SKM-1 treated with dmso at 0.1 percent for 144 hours (cell line): ENCODE measurements around the gene POM121L2.
A peak's percentile ranks its signal among the peaks of the same experiment; 100 is the strongest.
"Not testable (repeated sequence)": the region's sequence is repeated elsewhere in the genome, so short reads cannot be mapped to it uniquely, and the experiment has no call there.

ENCODE experiments used
- DNase-seq: peaks from one replicate; lab custom pipeline; 2025; ENCODE audit not compliant: unreplicated experiment; lab: John Stamatoyannopoulos, UW

POM121L2 gene

GRCh38 chr6:27294409-27294808 is 17.7 kb downstream of the POM121L2 start:
- DNase-seq = no peak

- DNase-seq = no peak
Measured at GRCh38 chr6:27293436-27294098, 18.5 kb downstream of the POM121L2 start.

- DNase-seq = no peak
Measured at GRCh38 chr6:27290850-27291208, 21.2 kb downstream of the POM121L2 start.

- DNase-seq = no peak
Measured at GRCh38 chr6:27290065-27290849, 21.8 kb downstream of the POM121L2 start.

DNA sequence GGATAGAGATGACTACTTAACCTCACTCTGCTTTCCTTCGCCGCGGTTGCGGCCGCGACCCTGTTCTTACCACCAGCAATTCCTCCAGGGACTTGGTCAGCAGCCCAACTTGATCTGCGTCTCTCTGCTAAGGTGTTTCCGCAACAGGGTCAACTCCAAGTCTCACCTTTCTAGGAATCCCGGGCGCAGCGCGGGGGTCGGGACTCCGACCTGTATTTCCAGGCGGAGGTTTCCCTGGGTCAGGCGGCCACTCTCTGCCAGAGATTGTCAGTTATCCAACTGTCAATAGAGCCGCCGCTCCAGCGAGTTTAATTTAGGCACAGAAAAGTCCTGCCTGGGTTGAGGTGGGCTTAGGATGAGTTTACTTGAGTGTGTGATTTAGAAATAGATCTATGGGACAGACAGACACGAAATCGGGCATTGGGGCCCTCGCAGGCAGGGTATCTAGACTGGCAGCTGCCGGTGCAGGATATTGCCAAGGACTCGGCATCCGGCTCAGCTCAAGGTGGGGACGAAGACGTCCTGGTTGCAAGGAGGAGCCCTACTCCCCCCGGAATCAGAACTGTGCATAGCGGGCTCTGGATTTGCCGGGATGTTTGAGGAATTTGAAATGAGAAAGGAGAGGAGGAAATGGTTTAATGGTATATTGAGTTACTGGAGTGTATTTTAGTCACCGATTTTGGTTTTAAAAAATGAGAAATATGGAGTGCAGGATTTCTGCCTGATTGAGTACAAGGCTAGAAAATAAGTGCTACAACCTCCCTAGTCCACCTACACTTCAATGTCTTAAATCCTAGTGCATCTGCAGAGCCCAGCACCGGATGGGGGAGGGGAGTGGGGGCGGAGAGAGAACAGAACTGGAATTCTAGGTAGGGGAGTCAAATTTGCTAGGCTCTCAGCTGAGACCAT is 23.7 kb downstream of the POM121L2 start:
- no peak for DNase-seq

- no peak for DNase-seq
Measured at GRCh38 chr6:27287751-27288135, 24.3 kb downstream of the POM121L2 start.

GRCh38 chr6:27286141-27286540 is 25.9 kb downstream of the POM121L2 start:
- no peak for DNase-seq

DNA sequence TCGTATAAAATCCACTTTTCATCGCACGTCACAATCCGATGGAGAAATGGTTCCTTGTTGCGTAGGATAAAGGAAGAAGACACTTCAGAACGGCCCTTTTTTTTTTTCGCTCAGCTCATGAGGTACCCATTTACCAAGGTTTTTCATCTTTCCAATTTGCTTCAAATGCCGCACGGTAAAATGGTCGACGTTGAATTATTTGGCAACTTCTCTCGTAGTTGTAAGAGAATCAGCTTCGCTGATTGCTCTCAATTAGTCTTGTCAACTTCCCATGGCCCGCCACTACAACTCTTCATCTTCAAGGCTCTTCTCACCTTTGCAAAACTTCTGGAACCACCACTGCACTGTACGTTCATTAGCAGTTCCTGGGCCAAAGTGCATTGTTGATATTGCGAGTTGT is 28.8 kb downstream of the POM121L2 start:
- DNase-seq = no peak

DNA sequence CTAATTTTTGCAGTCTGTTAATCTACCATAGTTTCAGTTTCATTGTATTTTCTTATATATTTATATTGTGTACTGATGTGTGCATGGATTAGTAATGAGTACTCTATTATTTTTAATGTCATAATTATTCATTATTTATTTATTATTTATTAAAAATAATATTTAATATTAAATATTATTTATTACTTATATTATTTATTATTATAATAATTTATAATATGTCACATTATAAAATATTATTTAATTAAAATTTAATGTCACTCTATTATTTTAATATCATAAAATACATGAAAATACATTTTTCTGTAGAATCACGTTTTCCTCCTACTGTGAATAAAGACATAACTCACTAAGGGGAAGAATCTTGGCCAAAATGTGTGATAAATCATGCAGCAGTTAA is 30.5 kb downstream of the POM121L2 start:
- no peak for DNase-seq

DNA sequence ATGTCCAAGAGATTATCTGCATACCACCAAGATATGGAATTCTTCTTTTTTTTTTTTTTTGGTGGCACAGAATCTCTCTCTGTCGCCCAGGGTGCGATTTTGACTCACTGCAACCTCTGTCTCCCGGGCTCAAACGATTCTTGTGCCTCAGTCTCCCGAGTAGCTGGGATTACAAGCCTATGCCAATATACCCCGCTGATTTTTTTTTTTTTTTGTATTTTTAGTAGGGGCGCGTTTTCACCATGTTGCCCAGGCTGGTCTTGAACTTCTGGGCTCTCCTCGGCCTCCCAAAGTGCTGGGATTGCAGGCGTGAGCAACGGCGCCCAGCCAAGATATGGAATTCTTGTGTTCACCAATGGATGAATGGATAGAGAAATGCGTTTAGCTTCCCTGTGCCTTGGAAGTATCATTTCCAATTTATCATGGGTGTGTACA is 31.0 kb downstream of the POM121L2 start:
- DNase-seq = no peak

GRCh38 chr6:27280540-27281000 is 31.5 kb downstream of the POM121L2 start:
- DNase-seq = no peak

DNA sequence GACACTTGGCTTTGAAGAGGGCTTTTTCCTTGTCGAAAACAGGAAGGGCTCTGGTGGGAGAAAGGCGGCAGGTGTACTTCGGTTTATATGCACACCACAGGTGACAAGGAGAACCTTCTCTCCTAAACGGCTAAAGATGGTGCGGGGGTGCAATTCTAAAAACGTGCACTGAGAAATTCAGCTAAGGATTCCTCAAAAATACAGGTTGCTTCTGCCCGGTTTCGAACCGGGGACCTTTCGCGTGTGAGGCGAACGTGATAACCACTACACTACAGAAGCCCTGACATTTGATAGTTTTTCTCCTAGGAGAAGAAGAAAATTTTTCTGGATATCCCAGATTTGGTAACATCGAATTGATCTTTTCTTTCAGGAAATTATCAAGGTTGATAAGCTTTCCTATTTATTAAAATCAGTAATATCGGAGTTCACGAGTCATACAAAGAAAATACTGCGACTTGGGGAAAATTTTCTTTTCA is 32.0 kb downstream of the POM121L2 start:
- peak; percentile 52 for DNase-seq

DNA sequence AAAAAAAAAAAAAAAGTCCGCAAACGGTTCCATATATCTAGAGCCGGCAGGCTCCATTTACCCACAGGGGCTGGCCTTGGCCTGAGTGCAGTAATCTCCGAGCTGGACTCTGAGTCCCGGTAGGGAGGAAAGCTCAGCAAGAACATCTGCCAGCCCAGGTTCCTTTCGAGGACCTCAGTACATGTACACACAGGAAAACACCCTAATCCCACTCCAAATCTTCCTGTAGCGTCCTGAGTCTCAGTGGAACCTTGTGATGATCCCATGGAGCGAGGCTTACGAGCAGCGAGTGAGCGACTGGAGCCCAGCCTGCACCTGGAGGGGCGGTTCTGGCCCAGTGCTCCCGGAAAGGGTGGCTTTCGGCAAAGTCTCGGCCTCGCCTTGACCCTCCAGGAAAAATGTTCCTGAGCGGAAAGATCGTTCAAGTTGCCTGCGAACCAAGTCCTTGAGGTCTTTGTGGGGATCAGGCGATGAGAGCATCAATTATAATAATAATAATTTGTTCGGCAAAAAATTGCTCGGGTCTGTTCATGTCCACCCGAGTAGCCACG is 32.5 kb downstream of the POM121L2 start:
- DNase-seq = no peak

DNA sequence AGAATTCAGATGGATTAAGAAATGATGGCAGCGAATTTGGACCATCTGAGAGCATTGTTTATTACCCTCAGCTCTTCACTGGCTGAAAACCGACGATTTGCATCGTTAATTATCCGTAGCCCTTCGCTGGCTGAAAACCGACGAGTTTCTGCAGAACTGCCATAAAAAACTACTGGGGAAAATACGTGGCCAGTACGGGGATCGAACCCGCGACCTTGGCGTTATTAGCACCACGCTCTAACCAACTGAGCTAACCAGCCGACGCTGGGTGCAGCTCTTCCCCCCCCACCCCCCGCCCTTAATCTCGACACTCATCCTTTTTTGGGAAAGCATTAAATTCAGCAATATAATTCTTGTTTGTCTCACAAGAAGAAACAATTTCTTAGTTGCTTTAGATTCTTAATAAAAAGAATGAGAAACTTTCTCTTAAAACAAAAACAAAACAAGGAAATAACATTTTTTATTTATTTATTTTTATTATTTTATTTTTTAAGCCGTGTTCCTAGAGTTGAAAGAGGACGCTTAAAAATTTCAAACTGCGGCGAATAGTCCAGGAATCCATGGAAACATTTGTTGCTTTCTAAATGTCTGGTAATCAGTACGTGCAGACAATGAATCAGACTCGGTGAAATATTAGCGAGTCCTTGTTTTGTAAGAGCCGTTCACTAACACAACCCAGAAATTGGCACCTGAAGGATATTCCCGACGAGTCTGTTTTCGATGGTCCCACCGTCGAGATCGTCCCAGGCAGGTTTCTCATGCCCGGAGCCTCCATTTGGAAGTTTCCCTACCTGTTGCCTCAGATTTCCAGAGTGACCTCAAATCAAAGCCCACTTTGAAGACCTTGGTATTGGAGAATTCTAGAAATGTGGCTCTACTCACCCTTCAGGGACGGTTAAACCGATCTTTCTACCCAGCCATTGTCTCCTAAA is 36.8 kb downstream of the POM121L2 start:
- no peak for DNase-seq

GRCh38 chr6:27273783-27274182 is 38.3 kb downstream of the POM121L2 start:
- no peak for DNase-seq

DNA sequence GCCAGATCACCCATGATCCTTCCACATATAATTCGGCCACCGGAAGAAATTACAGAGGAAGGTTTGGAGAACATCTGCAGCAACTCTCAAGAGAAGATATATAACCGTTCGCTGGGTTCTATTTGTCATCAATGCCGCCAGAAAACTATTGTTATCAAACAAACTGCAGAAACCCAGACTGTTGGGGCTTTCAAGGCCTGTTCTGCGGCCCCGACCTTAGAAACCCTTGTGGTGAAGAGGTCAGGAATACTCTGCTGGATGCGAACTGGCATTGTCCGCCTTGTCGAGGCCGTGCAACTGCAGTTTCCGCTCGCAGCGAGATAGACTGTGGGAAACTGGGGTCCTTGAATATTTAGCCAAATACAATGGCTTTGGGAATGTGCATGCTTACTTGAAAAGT is 43.3 kb downstream of the POM121L2 start:
- no peak for DNase-seq

DNA sequence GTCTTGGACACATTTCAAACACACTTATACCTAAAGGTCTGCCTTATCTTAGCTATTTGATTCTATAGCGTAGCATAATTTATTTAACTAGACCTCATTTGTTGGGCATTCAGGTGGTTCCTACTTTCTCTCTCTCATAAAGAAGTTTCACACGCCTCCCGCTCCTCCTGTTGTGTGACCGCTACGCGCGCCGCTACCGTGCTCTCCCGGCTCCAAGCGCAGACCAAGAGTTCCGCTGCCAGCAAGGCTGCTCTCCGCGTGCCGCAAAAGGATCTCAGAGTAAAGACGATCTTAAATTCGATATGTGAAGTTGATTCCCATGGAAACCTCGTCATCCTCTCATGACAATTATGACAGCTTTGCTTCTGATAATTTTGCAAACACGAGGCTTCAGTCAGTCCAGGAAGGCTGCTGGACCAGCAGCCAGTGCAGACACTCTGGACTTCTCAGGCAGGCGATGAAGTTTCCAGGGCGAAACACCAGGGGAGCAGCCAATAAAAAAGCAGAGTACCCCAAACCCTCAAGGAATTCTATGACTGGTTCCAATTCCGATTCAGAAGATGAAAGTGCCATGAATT is 44.1 kb downstream of the POM121L2 start:
- DNase-seq = no peak

DNA sequence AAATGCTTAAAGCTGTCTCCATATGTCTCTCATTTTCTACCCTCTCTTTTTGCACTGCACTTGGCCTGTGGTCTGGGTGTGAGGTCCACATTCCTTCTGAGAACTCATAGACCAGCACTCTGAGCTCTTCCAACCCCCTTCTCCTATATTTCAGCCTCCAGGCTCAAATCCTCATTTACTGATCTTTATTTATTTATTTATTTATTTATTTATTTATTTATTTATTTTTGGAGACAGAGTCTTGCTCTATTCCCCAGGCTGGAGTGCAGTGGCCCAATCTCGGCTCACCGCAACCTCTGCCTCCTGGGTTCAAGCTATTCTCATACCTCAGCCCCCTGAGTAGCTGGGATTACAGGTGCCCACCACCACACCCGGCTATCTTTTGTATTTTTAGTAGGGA is 45.1 kb downstream of the POM121L2 start:
- DNase-seq = not testable (repeated sequence)

- DNase-seq = no peak
Measured at GRCh38 chr6:27263886-27264285, 48.2 kb downstream of the POM121L2 start.
